GM12801 (cell line): ENCODE results near the gene CLCN6.

Experiments
- CTCF ChIP-seq: IDR thresholded peaks from one replicate; pipeline ENCODE4 v1.5.1; 2011; ENCODE audit warnings: control low read depth; ENCODE audit not compliant: insufficient read length; ENCODE audit errors: extremely low read depth

The CLCN6 gene

GRCh38 chr1:11881749-11882441 lies 75.9 kb downstream of the CLCN6 start:
- no peak for TF ChIP-seq CTCF

- no peak for TF ChIP-seq CTCF
Measured at GRCh38 chr1:11882814-11883538, 77.0 kb downstream of the CLCN6 start.

- no peak for TF ChIP-seq CTCF
Measured at GRCh38 chr1:11885916-11886315, 79.9 kb downstream of the CLCN6 start.

GRCh38 chr1:11886986-11887665 lies 81.1 kb downstream of the CLCN6 start:
- TF ChIP-seq CTCF = no peak

GRCh38 chr1:11887666-11888007 lies 81.6 kb downstream of the CLCN6 start:
- no peak for TF ChIP-seq CTCF

GRCh38 chr1:11888206-11888876 lies 82.3 kb downstream of the CLCN6 start:
- no peak for TF ChIP-seq CTCF

- TF ChIP-seq CTCF = no peak
Measured at GRCh38 chr1:11888877-11889208, 82.9 kb downstream of the CLCN6 start.
